Left ventricle myocardium inferior (tissue), 1 donor: ENCODE measurements around the gene SST. TPM values are rescaled to one million over a fixed set of nuclear protein-coding genes. Genes with fewer than 3 reads are reported as not detected.

Experiments used
- DNase-seq: peaks from one replicate; pipeline ENCODE4 v3.0.0-alpha.2; 2020
- H3K27ac ChIP-seq: fragments of 200-600 bp; replicated peaks from 2 replicates; pipeline ENCODE4 v1.8.0; 2021
- H3K27me3 ChIP-seq: fragments of 200-600 bp; 2 replicates; pipeline ENCODE4 v1.8.0; 2021; ENCODE audit warnings: low read depth
- H3K36me3 ChIP-seq: fragments of 200-600 bp; 2 replicates; pipeline ENCODE4 v1.8.0; 2021
- H3K4me1 ChIP-seq: fragments of 200-600 bp; 2 replicates; pipeline ENCODE4 v1.8.0; 2021
- H3K4me3 ChIP-seq: fragments of 200-600 bp; 2 replicates; pipeline ENCODE4 v1.8.0; 2021; ENCODE audit warnings: mild to moderate bottlenecking, moderate library complexity
- H3K9me3 ChIP-seq: fragments of 200-600 bp; replicated peaks from 2 replicates; pipeline ENCODE4 v1.8.0; 2021
- intact Hi-C: fragments of 100-400 bp; cut with micrococcal nuclease; formaldehyde crosslinking; loops from one replicate; pipeline ENCODE4 v1.11.0; 2022
- total RNA-seq: library from RNA; stranded (reverse); fragmentation: NEBNext Ultra II Directional; extraction: Animal tissue kit (Norgen Biotek cat#: 25700); gene quantifications from one replicate; pipeline ENCODE4 v1.2.1, GENCODE V29; 2021
- TF ChIP-seq, protein P1 (sequence below): fragments of 200-600 bp; IDR thresholded peaks from 2 replicates; pipeline ENCODE4 v1.8.0; 2021; ENCODE audit warnings: antibody characterized with exemption, mild to moderate bottlenecking, borderline replicate concordance
- donor health status: DM: no; HTN: yes; CAD: no; lungs with severe emphysema.

SST gene
- total RNA-seq, 1 donor from 2014 or later = not detected

DNA sequence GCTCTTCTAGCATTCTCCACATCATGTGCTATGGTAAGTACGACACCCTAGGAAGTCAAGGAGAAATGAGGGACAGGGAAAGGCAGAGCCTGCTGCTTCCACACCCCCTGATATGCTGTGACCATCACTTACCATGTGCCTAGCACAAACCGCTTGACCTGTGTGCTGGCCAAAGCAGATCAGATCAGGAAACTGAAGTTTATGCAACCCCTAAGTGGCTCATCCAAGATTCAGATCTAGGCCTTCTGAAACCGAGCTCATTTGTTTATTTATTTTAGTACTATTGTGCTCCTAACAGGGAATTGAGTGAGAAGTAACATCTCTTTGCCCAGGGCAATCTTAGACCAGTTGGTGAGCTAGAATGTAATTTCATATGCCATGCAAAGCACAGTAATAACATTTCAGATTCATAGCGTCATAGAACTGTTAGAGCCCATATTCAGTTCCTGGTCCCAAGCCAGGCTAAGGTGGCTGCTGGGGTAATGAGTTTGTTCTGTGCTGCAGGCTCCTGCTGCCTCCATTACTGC, 32.4 kb upstream of the SST start, which contains the start of gene RTP2:
RTP2 (minus strand) TSS at position 51 of the 527 bp plus-strand sequence. CDS start 429 bp downstream, outside the sequence.
- intact Hi-C loops = no loop called here
- Histone ChIP-seq H3K36me3 (no peaks in the 10 kb centered on the region), H3K4me1 (peaks cover 13% of the 10 kb centered on the region), H3K27ac (no peak within 1 kb of the TSS), H3K9me3 (no peaks in the 10 kb centered on the region), H3K4me3 (no peak within 1 kb of the TSS), H3K27me3 (no peaks in the 10 kb centered on the region)
- no peak for DNase-seq
- TF ChIP-seq, protein P1, sequence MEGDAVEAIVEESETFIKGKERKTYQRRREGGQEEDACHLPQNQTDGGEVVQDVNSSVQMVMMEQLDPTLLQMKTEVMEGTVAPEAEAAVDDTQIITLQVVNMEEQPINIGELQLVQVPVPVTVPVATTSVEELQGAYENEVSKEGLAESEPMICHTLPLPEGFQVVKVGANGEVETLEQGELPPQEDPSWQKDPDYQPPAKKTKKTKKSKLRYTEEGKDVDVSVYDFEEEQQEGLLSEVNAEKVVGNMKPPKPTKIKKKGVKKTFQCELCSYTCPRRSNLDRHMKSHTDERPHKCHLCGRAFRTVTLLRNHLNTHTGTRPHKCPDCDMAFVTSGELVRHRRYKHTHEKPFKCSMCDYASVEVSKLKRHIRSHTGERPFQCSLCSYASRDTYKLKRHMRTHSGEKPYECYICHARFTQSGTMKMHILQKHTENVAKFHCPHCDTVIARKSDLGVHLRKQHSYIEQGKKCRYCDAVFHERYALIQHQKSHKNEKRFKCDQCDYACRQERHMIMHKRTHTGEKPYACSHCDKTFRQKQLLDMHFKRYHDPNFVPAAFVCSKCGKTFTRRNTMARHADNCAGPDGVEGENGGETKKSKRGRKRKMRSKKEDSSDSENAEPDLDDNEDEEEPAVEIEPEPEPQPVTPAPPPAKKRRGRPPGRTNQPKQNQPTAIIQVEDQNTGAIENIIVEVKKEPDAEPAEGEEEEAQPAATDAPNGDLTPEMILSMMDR = no peak

DNA sequence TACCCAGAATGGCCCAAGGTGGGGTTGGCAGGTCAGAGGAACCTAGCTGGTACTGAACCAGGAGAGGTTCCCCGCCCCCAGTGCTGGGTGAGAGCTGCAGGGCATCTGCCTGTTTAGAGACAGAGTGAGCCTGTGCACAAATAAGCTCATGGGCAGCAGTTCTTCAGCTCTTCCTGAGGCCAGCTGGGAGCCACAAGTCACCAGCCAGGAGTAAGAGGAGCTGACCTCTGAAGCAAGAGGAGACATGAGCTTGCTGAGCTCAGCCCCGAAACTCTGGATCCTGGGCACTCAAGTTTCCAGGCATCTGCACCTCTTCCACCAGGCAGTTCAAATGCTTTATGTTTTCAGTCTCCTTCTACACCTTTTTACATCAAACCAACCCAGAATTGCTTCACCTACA, 30.1 kb upstream of the SST start:
- DNase-seq = no peak

DNA sequence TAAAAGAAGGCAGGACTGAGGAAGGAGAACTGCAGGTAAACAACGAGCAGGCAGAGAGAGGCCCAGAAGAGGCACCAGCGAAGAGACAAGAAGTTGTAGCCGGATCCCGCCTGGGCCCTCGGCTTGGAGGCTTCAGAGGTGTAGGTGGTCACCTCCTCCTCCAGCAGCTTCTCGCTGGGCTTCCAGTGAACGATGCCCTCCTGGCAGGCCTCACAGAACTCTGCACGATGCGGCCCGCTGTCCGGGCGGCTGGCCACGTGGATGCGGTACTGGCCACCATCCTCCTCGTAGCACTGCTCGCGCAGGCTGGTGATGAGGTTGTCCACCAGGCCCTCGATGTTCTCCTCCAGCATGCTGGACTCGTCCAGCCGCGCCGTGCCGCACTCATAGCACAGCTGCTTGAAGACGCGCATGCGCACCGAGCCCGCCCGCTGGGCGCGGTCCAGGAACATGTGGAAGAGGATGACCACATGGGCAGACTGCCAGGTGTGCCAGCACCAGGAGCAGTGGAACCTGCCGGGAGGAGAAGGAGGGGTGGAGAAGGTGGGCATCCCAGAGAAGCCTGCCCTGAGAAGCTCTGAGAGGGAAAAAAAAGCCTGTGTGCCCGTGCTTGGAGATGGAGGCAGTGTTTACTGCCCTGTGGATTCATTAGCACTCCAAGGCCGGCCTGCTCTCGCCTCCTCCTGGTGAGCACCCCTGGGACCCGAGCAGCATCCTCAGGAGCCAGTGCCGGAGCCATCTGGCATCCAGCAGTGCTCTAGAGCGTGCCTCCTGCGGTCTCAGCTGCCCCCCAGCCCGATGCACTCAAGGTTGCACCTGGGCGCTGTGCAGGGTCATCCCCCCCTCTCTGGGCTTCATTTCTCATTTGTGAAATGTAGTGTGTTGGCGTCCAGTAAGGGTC, 28.6 kb upstream of the SST start:
- H3K27me3 ChIP-seq = no peaks in the 10 kb centered on the region
- peaks cover 9% of the 10 kb centered on the region for H3K4me1 ChIP-seq
- TF ChIP-seq, protein P1 = no peak
- H3K27ac ChIP-seq = no peak overlapping the region
- intact Hi-C loops = no loop called here
- DNase-seq = no peak
- H3K36me3 ChIP-seq = no peaks in the 10 kb centered on the region
- H3K9me3 ChIP-seq = no peaks in the 10 kb centered on the region
- H3K4me3 ChIP-seq = no peak overlapping the region

More for the DNA sequence above, 30.1 kb upstream of the SST start:
- H3K4me1 ChIP-seq = peaks cover 18% of the 10 kb centered on the region
- no peak overlapping the region for H3K27ac ChIP-seq
- no peaks in the 10 kb centered on the region for H3K9me3 ChIP-seq
- no peaks in the 10 kb centered on the region for H3K27me3 ChIP-seq
- H3K36me3 ChIP-seq = no peaks in the 10 kb centered on the region
- intact Hi-C loops = no loop called here
- TF ChIP-seq, protein P1 = no peak
- H3K4me3 ChIP-seq = no peak overlapping the region

DNA sequence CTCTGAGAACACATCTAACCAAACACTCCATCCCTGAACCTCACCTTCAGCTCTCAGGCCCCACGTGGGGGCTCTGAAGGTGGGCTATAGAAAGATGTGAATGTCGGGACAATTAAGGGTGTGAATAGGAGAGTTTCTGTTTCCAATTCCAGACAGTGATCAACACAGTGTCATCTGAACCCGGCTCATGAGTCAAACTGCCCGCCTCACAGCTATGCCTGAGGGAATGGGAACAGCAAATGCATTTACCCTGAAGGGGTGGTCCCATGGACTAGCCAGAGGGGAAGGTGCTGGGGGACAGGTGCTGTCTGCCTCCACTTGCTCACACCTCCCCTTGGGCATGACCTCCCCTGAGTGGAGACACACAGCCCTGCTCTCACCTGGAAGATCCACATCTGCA, 25.8 kb upstream of the SST start:
- H3K27ac ChIP-seq = peak overlapping the region; percentile 60
- H3K4me3 ChIP-seq = no peak overlapping the region
- intact Hi-C loops = no loop called here
- H3K36me3 ChIP-seq = no peaks in the 10 kb centered on the region
- TF ChIP-seq, protein P1 = no peak
- no peaks in the 10 kb centered on the region for H3K27me3 ChIP-seq
- H3K4me1 ChIP-seq = peaks cover 9% of the 10 kb centered on the region
- no peak for DNase-seq
- H3K9me3 ChIP-seq = no peaks in the 10 kb centered on the region

DNA sequence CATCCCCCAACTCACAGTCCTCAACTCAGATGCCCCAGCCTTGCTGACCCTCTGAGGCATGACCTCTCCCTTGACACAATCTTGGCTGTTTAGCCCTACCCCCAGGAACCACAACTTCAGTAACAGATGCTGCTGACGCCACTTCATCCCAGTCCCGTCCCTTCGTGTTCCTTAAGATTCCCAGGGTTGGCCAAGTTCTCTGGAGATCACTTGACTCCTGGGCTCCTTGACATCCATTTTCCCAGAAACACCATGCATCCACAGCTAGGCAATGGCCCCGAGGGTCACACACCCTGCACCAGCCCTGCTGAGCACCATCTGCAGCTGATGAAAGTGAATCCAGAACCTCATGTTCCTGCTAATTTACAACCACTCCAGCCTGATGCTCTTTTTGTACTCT, 25.3 kb upstream of the SST start:
- Histone ChIP-seq H3K4me1 (peaks cover 9% of the 10 kb centered on the region), H3K36me3 (no peaks in the 10 kb centered on the region), H3K4me3 (no peak overlapping the region), H3K27ac (peak overlapping the region; percentile 60), H3K27me3 (no peaks in the 10 kb centered on the region), H3K9me3 (no peaks in the 10 kb centered on the region)
- intact Hi-C loops = no loop called here
- TF ChIP-seq, protein P1 = no peak
- DNase-seq = peak; percentile 28
